HL-60 (cell line): ENCODE data around the gene GAR1.

ENCODE experiments used
- DNase-seq, 2 experiments: peaks; one replicate each; pipeline ENCODE4 v3.0.0-alpha.2; 2010 to 2020; ENCODE audit warnings: low read depth in 1 of 2, low spot score in 1 of 2
- H3K27ac ChIP-seq: fragments of 250-450 bp; sonication (Bioruptor Pico); replicated peaks from 2 replicates; pipeline ENCODE4 v1.5.1; 2020; ENCODE audit warnings: mild to moderate bottlenecking, moderate library complexity
- H3K27me3 ChIP-seq: fragments of 250-450 bp; sonication (Bioruptor Pico); 2 replicates; pipeline ENCODE4 v1.5.1; 2021; ENCODE audit warnings: mild to moderate bottlenecking, moderate library complexity; ENCODE audit not compliant: insufficient read depth, poor library complexity, severe bottlenecking
- H3K4me3 ChIP-seq: replicated peaks from 2 replicates; pipeline ENCODE4 v1.5.1; 2011; ENCODE audit warnings: mild to moderate bottlenecking, control low read depth, low read length; ENCODE audit not compliant: insufficient read depth
- CTCF ChIP-seq: IDR thresholded peaks from one replicate; pipeline ENCODE4 v1.5.1; 2011; ENCODE audit warnings: low read length, control low read depth, inconsistent platforms; ENCODE audit not compliant: insufficient read depth
- GABPA ChIP-seq: IDR thresholded peaks from 2 replicates; pipeline ENCODE4 v1.6.1; 2012; ENCODE audit warnings: low read depth
- POLR2AphosphoS5 ChIP-seq: IDR thresholded peaks from 2 replicates; pipeline ENCODE4 v1.6.1; 2012; ENCODE audit warnings: low read depth
- REST ChIP-seq: IDR thresholded peaks from 2 replicates; pipeline ENCODE4 v1.6.1; 2012; ENCODE audit warnings: low read depth; ENCODE audit not compliant: insufficient replicate concordance
- SPI1 ChIP-seq: IDR thresholded peaks from 2 replicates; pipeline ENCODE4 v1.6.1; 2012; ENCODE audit warnings: low read depth, mild to moderate bottlenecking, borderline replicate concordance

Gene GAR1

GRCh38 chr4:109818268-109818667 lies 2.7 kb downstream of the GAR1 start:
- no peak for DNase-seq
- Histone ChIP-seq H3K27ac (no peak overlapping the region), H3K27me3 (no peaks in the 10 kb centered on the region), H3K4me3 (no peak overlapping the region)
- TF ChIP-seq REST (no peak), SPI1 (no peak), CTCF (no peak), POLR2AphosphoS5 (no peak), GABPA (no peak)

- Histone ChIP-seq H3K27ac (no peak overlapping the region), H3K4me3 (no peak overlapping the region), H3K27me3 (no peaks in the 10 kb centered on the region)
- TF ChIP-seq GABPA (no peak), REST (no peak), SPI1 (no peak), POLR2AphosphoS5 (no peak), CTCF (no peak)
- no peak for DNase-seq
Observed at GRCh38 chr4:109820563-109820962, 5.0 kb downstream of the GAR1 start.

DNA sequence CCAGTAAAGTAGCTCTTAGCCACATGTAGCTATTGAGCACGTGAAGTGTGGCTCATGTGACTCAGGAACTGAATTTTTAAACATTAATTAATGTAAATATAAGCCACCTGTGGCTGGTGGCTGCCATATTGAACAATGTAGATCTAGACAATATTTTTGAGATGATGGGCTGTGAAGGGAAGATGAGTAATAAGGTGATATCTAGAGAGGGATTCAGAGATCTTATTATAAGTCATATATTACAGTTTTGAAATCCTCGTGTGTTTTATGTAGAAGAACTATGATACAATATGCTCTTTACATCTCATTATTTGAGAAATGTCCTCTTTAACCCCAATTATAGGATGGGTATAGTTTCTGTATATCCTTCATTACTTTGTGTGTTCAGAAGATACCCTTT lies 5.6 kb downstream of the GAR1 start:
- no peak for DNase-seq
- TF ChIP-seq CTCF (no peak), REST (no peak), GABPA (no peak), POLR2AphosphoS5 (no peak), SPI1 (no peak)
- no peak overlapping the region for H3K27ac ChIP-seq
- no peaks in the 10 kb centered on the region for H3K27me3 ChIP-seq
- H3K4me3 ChIP-seq = no peak overlapping the region
